Lower leg skin (tissue), 3 donors: Measurements from ENCODE around the gene MEIS2.

Experiments
- CTCF ChIP-seq, 3 donors: fragments of 450-650 bp; IDR thresholded peaks; one replicate each; pipeline ENCODE4 v1.5.1; 2016; ENCODE audit warnings: antibody characterized with exemption in 3 of 3, mild to moderate bottlenecking in 3 of 3, moderate library complexity in 2 of 3
- POLR2A ChIP-seq, 2 donors: fragments of 450-650 bp; IDR thresholded peaks; one replicate each; pipeline ENCODE4 v1.6.1; 2016 to 2017; ENCODE audit warnings: antibody characterized with exemption in 2 of 2, mild to moderate bottlenecking in 1 of 2, moderate library complexity in 1 of 2

GRCh38 chr15:36943508-36944361, 156.6 kb downstream of the MEIS2 start:
- TF ChIP-seq CTCF (IDR thresholded peaks at IDR 0.05): no peak
- no peak for TF ChIP-seq POLR2A (IDR thresholded peaks at IDR 0.05)
